Natural killer cell (primary cell): ENCODE measurements around the gene IL11. TPM values are rescaled to one million over a fixed set of nuclear protein-coding genes. Genes with fewer than 3 reads are reported as not detected.

Source experiments
- ATAC-seq, 3 donors: fragments of 150-1000 bp in 2 of 3; fragments of 200-7000 bp in 1 of 3; cut with Tn5 transposase; 1 replicate in 1 of 3; 2 replicates in 2 of 3; pipeline ENCODE4 v1.10.0; 2021; ENCODE audit warnings: mild to moderate bottlenecking in 2 of 3, moderate library complexity in 2 of 3
- DNase-seq, 2 donors: peaks; one replicate each; pipeline versions ENCODE4 v3.0.0 to v3.0.0-alpha.2; 2013 to 2021; ENCODE audit warnings: mixed read lengths in 1 of 2
- H3K27ac ChIP-seq: one replicate; pipeline ENCODE4 v1.5.1; 2013; ENCODE audit warnings: mild to moderate bottlenecking, low read length
- H3K27me3 ChIP-seq: one replicate; pipeline ENCODE4 v1.6.1; 2013; ENCODE audit warnings: low read length; ENCODE audit not compliant: control insufficient read depth, insufficient read depth
- H3K36me3 ChIP-seq: one replicate; pipeline ENCODE4 v1.6.1; 2013; ENCODE audit warnings: low read length; ENCODE audit not compliant: control insufficient read depth, insufficient read depth
- H3K4me1 ChIP-seq: one replicate; pipeline ENCODE4 v1.6.1; 2013; ENCODE audit warnings: low read length; ENCODE audit not compliant: control insufficient read depth, insufficient read depth
- H3K4me3 ChIP-seq: one replicate; pipeline ENCODE4 v1.5.1; 2013; ENCODE audit warnings: low read length
- H3K9me3 ChIP-seq: one replicate; pipeline ENCODE4 v1.6.1; 2013; ENCODE audit warnings: low read length; ENCODE audit not compliant: control insufficient read depth, insufficient read depth
- H3K27ac Mint-ChIP-seq, 2 donors: one replicate each; pipeline ENCODE4 v1.8.0; 2022; ENCODE audit warnings: mild to moderate bottlenecking in 2 of 2, mixed read lengths in 2 of 2, moderate library complexity in 1 of 2
- H3K27me3 Mint-ChIP-seq, 2 donors: one replicate each; pipeline ENCODE4 v1.8.0; 2022; ENCODE audit warnings: low read depth in 2 of 2, mixed read lengths in 2 of 2
- H3K36me3 Mint-ChIP-seq: one replicate; pipeline ENCODE4 v1.8.0; 2022; ENCODE audit warnings: mixed read lengths
- H3K4me1 Mint-ChIP-seq, 2 donors: one replicate each; pipeline ENCODE4 v1.8.0; 2022; ENCODE audit warnings: mixed read lengths in 2 of 2
- H3K4me3 Mint-ChIP-seq: one replicate; pipeline ENCODE4 v1.8.0; 2022; ENCODE audit warnings: mild to moderate bottlenecking, moderate library complexity, mixed read lengths
- H3K9me3 Mint-ChIP-seq, 2 donors: one replicate each; pipeline ENCODE4 v1.8.0; 2022; ENCODE audit warnings: mixed read lengths in 2 of 2
- WGBS: methylation state at CpG from one replicate; pipeline ENCODE4 v1.1.7; 2013; ENCODE audit warnings: missing lambda C conversion rate; ENCODE audit not compliant: insufficient coverage; 5-methylcytosine and 5-hydroxymethylcytosine counted together
- intact Hi-C: fragments of 100-400 bp; cut with micrococcal nuclease; formaldehyde crosslinking; loops from one replicate; pipeline ENCODE4 v1.14.2; 2022
- total RNA-seq, 4 donors: library from RNA; stranded (reverse); fragments of 120-200 nt in 1 of 4; gene quantifications; one replicate each; pipeline versions ENCODE4 v1.2.3 to v1.2.4, GENCODE V29; 2013 to 2022
- TF ChIP-seq, protein P1 (sequence below): fragments of 200-600 bp; IDR thresholded peaks from one replicate; pipeline ENCODE4 v1.8.0; 2022; ENCODE audit warnings: antibody characterized with exemption

The IL11 gene
- total RNA-seq, 3 donors from 2014 or later (not counting 1 experiment from before 2014, with no cell fraction given), result 0.14 to 0.35 (median 0.27) TPM

- Mint-ChIP-seq H3K4me3 (no peak overlapping the region), H3K9me3 (no peaks in the 10 kb centered on the region), H3K4me1 (peaks cover 4 to 31% of the 10 kb centered on the region in 2 donors), H3K27me3 (peaks cover 25 to 32% of the 10 kb centered on the region in 2 donors), H3K27ac (peak overlapping the region in 1 of 2 donors; percentile 77), H3K36me3 (no peaks in the 10 kb centered on the region)
- Histone ChIP-seq H3K27ac (no peak overlapping the region), H3K9me3 (no peaks in the 10 kb centered on the region), H3K4me3 (no peak overlapping the region), H3K27me3 (peaks cover 28% of the 10 kb centered on the region), H3K36me3 (no peaks in the 10 kb centered on the region), H3K4me1 (peaks cover 21% of the 10 kb centered on the region)
- 44% methylated on average over 6 of the region's 6 CpGs for WGBS
- intact Hi-C loops, result no loop called here
- ATAC-seq (no peak), DNase-seq (no peak)
- TF ChIP-seq, protein P1, sequence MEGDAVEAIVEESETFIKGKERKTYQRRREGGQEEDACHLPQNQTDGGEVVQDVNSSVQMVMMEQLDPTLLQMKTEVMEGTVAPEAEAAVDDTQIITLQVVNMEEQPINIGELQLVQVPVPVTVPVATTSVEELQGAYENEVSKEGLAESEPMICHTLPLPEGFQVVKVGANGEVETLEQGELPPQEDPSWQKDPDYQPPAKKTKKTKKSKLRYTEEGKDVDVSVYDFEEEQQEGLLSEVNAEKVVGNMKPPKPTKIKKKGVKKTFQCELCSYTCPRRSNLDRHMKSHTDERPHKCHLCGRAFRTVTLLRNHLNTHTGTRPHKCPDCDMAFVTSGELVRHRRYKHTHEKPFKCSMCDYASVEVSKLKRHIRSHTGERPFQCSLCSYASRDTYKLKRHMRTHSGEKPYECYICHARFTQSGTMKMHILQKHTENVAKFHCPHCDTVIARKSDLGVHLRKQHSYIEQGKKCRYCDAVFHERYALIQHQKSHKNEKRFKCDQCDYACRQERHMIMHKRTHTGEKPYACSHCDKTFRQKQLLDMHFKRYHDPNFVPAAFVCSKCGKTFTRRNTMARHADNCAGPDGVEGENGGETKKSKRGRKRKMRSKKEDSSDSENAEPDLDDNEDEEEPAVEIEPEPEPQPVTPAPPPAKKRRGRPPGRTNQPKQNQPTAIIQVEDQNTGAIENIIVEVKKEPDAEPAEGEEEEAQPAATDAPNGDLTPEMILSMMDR, result no peak
These were observed 18.2 kb downstream of the IL11 start for GRCh38 chr19:55352040-55352439.

GRCh38 chr19:55350620-55351315 lies 19.5 kb downstream of the IL11 start:
- Histone ChIP-seq H3K4me1 (peaks cover 21% of the 10 kb centered on the region), H3K4me3 (no peak overlapping the region), H3K36me3 (no peaks in the 10 kb centered on the region), H3K27me3 (peaks cover 28% of the 10 kb centered on the region), H3K9me3 (no peaks in the 10 kb centered on the region), H3K27ac (no peak overlapping the region)
- DNase-seq (no peak), ATAC-seq (no peak)
- Mint-ChIP-seq H3K36me3 (no peaks in the 10 kb centered on the region), H3K9me3 (no peaks in the 10 kb centered on the region), H3K27me3 (peaks cover 22 to 31% of the 10 kb centered on the region in 2 donors), H3K27ac (peak overlapping the region in 1 of 2 donors; percentile 74), H3K4me1 (peaks cover 4 to 31% of the 10 kb centered on the region in 2 donors), H3K4me3 (no peak overlapping the region)
- intact Hi-C loops, result no loop called here
- TF ChIP-seq, protein P1, result no peak
- 64% methylated on average over 11 of the region's 11 CpGs for WGBS

DNA sequence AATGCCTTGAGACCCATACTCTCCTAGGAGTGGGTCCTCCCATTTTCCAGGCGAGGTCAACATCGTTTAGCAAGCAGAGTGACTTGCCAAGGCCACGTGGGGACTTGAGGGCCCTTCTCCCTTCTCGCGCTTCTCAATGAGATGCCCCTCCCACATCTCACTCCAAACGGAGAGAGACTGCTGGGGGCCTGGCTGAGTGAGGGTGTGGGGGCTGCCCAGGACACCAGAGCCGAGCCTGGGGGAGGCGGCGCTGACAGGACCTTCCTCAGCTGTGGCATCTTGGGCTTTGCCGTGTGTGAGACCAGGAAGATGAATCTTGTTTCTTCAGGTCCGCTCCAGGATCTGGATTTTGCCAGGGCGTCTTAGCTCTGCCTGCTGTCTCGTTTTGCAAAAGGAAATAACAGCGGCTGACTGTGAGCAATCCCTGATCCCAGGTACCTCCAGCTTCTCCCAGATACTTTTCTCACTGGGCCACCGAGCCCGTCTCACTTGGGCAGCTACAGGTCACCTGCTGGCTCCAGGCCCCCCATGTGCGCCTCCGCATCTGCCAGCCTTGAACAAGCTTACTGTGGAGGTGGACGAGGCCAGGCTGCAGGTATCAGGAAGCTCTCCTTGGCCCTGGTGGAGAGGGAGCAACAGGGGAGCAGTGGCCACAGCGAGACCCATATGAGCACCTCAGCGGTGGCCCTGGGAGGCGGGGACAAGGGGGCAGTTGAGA lies 21.8 kb downstream of the IL11 start:
- Mint-ChIP-seq H3K27me3 (peaks cover 22 to 24% of the 10 kb centered on the region in 2 donors), H3K4me1 (peaks cover 4 to 33% of the 10 kb centered on the region in 2 donors), H3K4me3 (no peak overlapping the region), H3K27ac (no peak overlapping the region), H3K36me3 (no peaks in the 10 kb centered on the region), H3K9me3 (no peaks in the 10 kb centered on the region)
- intact Hi-C loops, result no loop called here
- Histone ChIP-seq H3K36me3 (peaks cover 3% of the 10 kb centered on the region), H3K9me3 (no peaks in the 10 kb centered on the region), H3K27ac (no peak overlapping the region), H3K4me1 (peaks cover 7% of the 10 kb centered on the region), H3K4me3 (no peak overlapping the region), H3K27me3 (peaks cover 21% of the 10 kb centered on the region)
- TF ChIP-seq, protein P1, result no peak
- DNase-seq (no peak), ATAC-seq (no peak)
- WGBS, result 91% methylated on average over 21 of the region's 22 CpGs
